ENCODE data around the gene TPD52L3.

TPD52L3 gene

DNA sequence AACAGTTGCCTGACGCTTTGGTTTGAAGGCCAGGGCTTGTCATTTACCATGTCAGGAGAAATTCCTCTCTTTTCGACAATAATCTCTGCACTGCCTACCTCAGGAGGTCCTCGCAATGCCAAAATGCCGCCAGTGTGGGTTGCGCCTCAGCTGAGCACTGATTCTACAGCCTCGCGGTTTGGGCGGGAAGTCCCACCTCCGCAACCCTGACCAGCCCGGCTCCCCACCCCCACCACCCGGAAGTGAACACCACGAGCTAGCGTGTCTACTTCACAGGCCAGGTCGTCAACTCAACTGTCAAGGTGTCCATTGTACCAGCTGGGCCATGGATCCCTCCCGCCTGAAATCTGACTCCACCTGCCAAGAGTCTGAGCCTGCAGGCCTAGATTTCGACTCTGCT lies at the start of gene TPD52L3:
Gene TPD52L3 (plus strand): TSS at position 273 of the 400 bp plus-strand sequence. CDS start 221 bp downstream, outside the sequence.
- in situ Hi-C loops (cut with MboI; ENCODE audit: low pct_unique_long_range_greater_than_20kb, low sequenced_read_pairs, unreplicated experiment) = no loop called here
- DNase-seq (ENCODE audit: low spot score) = no peak
- TF ChIP-seq CTCF (IDR thresholded peaks at IDR 0.05; ENCODE audit: extremely low read depth, insufficient read depth, missing control alignments) = no peak

DNA sequence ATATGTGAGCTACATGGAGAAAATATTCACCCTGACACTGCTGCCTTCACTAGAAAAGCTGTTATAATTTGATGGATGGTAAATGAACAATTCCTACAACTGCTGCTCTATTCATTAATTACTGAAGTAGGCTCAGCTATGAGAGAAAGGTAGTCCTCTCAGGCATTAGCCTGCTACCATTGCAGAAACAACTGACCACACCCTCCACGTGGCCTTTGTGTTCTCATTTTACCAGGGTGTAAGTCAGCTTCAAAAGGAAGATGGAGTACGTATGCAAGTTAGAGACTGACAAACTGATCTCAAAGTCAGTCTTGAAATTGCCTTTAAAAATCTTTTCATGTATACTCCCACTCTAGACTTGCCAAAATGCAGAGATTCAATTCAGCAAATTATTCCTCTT lies 26.3 kb upstream of the TPD52L3 start:
- no peak for TF ChIP-seq CTCF (IDR thresholded peaks at IDR 0.05; ENCODE audit: extremely low read depth, insufficient read depth, missing control alignments)
- in situ Hi-C loops (cut with MboI; ENCODE audit: low pct_unique_long_range_greater_than_20kb, low sequenced_read_pairs, unreplicated experiment) = loop anchor here (10.0 to 25.0 kb wide), 2 partner anchors 247 to 415 kb away; partner anchors contain the start of gene MLANA

DNA sequence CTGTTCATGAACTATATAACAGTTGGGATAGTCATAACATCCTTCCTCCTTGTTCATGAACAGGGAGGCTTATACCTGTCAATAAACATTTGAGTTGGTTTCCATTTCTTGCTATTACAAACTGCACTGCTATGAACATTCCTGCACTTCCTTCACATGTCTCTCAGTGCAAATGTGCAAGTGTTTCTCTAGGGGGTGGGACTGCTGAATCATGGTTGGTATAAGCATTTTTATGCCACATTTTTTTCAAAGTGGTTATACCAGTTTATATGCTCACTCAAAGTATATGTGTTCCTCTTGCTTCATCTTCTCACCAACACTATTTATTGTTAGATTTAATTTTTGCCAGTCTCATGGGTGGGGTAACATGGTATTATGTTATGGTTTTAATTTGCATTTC lies 25.8 kb upstream of the TPD52L3 start:
- DNase-seq (ENCODE audit: low spot score) = no peak
- TF ChIP-seq CTCF (IDR thresholded peaks at IDR 0.05; ENCODE audit: extremely low read depth, insufficient read depth, missing control alignments) = no peak
- in situ Hi-C loops (cut with MboI; ENCODE audit: low pct_unique_long_range_greater_than_20kb, low sequenced_read_pairs, unreplicated experiment) = loop anchor here (10.0 to 25.0 kb wide), 2 partner anchors 248 to 415 kb away; partner anchors contain the start of gene MLANA

More for the DNA sequence above, 26.3 kb upstream of the TPD52L3 start:
- DNase-seq (ENCODE audit: low spot score) = no peak

GRCh38 chr9:6304232-6304631 lies 23.9 kb upstream of the TPD52L3 start:
- TF ChIP-seq CTCF (IDR thresholded peaks at IDR 0.05; ENCODE audit: extremely low read depth, insufficient read depth, missing control alignments) = no peak

GRCh38 chr9:6305954-6306563 lies 22.1 kb upstream of the TPD52L3 start:
- in situ Hi-C loops (cut with MboI; ENCODE audit: low pct_unique_long_range_greater_than_20kb, low sequenced_read_pairs, unreplicated experiment) = loop anchor here (10.0 to 25.0 kb wide), 2 partner anchors 251 to 419 kb away; partner anchors contain the start of gene MLANA
- DNase-seq (ENCODE audit: low spot score) = peak; percentile 33

More at GRCh38 chr9:6304232-6304631, 23.9 kb upstream of the TPD52L3 start:
- in situ Hi-C loops (cut with MboI; ENCODE audit: low pct_unique_long_range_greater_than_20kb, low sequenced_read_pairs, unreplicated experiment) = loop anchor here (10.0 to 25.0 kb wide), 2 partner anchors 249 to 417 kb away; partner anchors contain the start of gene MLANA
- no peak for DNase-seq (ENCODE audit: low spot score)

DNA sequence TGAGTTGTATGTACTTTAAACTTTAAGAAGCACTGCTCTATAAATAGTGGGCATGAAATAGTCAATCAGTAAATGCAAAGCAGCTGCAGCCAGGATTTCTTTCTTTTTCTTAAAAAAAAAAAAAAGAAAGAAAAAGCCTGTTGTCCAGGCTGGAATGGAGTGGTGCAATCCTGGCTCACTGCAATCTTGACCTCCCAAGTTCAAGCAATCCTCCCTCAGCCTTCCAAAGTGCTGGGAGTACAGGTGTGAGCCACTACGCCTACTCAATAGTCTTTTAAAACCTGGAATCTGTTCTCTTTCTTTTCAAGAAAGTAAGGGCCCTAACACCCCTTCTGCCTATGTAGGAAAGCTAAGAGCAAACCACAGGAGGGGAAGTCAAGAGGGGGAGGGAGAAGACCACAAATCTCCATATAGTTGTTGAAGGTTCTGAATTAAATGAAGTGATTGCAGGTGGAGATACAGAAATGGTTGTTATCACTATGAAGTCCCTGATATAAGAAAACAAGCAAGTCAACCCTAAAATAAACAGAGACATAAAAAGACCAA lies 20.6 kb upstream of the TPD52L3 start:
- DNase-seq (ENCODE audit: low spot score) = no peak
- no peak for TF ChIP-seq CTCF (IDR thresholded peaks at IDR 0.05; ENCODE audit: extremely low read depth, insufficient read depth, missing control alignments)
- in situ Hi-C loops (cut with MboI; ENCODE audit: low pct_unique_long_range_greater_than_20kb, low sequenced_read_pairs, unreplicated experiment) = loop anchor here (10.0 to 25.0 kb wide), 2 partner anchors 253 to 420 kb away; partner anchors contain the start of gene MLANA

More at GRCh38 chr9:6305954-6306563, 22.1 kb upstream of the TPD52L3 start:
- TF ChIP-seq CTCF (IDR thresholded peaks at IDR 0.05; ENCODE audit: extremely low read depth, insufficient read depth, missing control alignments) = peak; percentile 61
